WTC11 (cell line): ENCODE data around the gene TMEM121B.

ENCODE experiments used
- CTCF ChIP-seq: fragments of 200-600 bp; IDR thresholded peaks from 2 replicates; pipeline ENCODE4 v1.8.0; 2022; ENCODE audit warnings: antibody characterized with exemption
- NR2C2 ChIP-seq: sonication (generic); formaldehyde crosslinking; IDR thresholded peaks from 2 replicates; pipeline ENCODE4 v1.8.0; 2022; ENCODE audit warnings: mild to moderate bottlenecking, missing genetic modification reagents
- ZNF425 ChIP-seq: fragments of 250-450 bp; sonication (Bioruptor Pico); conservative IDR thresholded peaks from 2 replicates; pipeline ENCODE4 v1.9.0; 2021; ENCODE audit warnings: mild to moderate bottlenecking

GRCh38 chr22:17100621-17101020 lies 20.5 kb downstream of the TMEM121B start:
- no peak for TF ChIP-seq NR2C2
- TF ChIP-seq CTCF = no peak
- TF ChIP-seq ZNF425 (CRISPR knock-in tag) = no peak
